ENCODE data around the gene CRACDL. TPM values are rescaled to one million over a fixed set of nuclear protein-coding genes. Genes with fewer than 3 reads are reported as not detected.

The CRACDL gene
- total RNA-seq, 4 donors from 2014 or later = 10.9 to 22.6 (median 14.0) TPM

DNA sequence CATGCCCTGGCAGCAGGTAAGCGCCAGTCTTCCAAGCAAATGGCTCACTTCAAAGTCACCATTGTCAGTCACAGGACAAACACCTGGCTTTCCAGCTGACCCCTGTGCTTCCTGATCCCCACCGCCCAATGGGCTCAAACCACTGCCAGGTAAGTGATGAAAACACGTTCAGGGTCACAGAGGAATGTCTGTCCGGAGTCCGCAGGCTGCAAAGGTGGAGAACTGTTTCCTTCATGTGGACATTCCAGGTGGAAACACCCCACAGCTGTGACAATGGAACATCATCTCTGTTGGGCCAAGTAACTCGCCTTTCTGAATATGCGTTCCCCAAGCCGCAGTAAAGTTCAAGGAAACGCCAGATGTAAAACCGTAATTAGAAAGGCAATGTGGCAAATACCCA lies 86.0 kb downstream of the CRACDL start:
- TF ChIP-seq, protein P1, sequence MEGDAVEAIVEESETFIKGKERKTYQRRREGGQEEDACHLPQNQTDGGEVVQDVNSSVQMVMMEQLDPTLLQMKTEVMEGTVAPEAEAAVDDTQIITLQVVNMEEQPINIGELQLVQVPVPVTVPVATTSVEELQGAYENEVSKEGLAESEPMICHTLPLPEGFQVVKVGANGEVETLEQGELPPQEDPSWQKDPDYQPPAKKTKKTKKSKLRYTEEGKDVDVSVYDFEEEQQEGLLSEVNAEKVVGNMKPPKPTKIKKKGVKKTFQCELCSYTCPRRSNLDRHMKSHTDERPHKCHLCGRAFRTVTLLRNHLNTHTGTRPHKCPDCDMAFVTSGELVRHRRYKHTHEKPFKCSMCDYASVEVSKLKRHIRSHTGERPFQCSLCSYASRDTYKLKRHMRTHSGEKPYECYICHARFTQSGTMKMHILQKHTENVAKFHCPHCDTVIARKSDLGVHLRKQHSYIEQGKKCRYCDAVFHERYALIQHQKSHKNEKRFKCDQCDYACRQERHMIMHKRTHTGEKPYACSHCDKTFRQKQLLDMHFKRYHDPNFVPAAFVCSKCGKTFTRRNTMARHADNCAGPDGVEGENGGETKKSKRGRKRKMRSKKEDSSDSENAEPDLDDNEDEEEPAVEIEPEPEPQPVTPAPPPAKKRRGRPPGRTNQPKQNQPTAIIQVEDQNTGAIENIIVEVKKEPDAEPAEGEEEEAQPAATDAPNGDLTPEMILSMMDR (IDR thresholded peaks at IDR 0.05) = no peak
- TF ChIP-seq POLR2A (IDR thresholded peaks at IDR 0.05) = no peak
- WGBS, 2 donors = 72 to 93% methylated on average over 10 of the region's 10 CpGs
- no peak for DNase-seq (ENCODE audit: low spot score in 2 of 2)
- no peak overlapping the region for H3K4me3 ChIP-seq (ENCODE audit: low read depth, poor library complexity, severe bottlenecking)
- intact Hi-C loops (cut with DNase I; ENCODE audit: low total_unique reads) = no loop called here

DNA sequence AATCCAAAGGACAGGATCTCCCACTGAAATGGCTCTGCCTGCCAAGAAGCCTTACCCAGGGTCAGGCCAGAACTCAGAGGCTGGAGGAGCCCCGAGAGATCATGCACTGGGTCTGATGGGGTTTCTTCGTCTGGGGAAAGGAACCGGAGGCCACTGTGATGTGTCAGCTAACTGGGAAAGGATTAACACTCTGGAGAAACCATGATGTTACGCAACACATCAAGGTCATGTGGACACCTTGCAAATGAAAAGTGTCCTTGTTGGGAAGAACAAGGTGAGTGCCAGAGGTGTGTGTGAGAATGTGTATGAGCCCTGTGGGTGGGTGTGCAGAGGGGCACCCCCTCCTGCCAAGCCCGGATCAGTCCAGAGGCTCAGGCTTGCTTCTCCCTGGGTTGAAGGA lies 86.9 kb downstream of the CRACDL start:
- 85 to 87% methylated on average over 5 of the region's 5 CpGs for WGBS, 2 donors
- no peak overlapping the region for H3K4me3 ChIP-seq (ENCODE audit: low read depth, poor library complexity, severe bottlenecking)
- intact Hi-C loops (cut with DNase I; ENCODE audit: low total_unique reads) = no loop called here
- no peak for TF ChIP-seq POLR2A (IDR thresholded peaks at IDR 0.05)
- TF ChIP-seq, protein P1 (IDR thresholded peaks at IDR 0.05) = no peak
- DNase-seq (ENCODE audit: low spot score in 2 of 2) = no peak

DNA sequence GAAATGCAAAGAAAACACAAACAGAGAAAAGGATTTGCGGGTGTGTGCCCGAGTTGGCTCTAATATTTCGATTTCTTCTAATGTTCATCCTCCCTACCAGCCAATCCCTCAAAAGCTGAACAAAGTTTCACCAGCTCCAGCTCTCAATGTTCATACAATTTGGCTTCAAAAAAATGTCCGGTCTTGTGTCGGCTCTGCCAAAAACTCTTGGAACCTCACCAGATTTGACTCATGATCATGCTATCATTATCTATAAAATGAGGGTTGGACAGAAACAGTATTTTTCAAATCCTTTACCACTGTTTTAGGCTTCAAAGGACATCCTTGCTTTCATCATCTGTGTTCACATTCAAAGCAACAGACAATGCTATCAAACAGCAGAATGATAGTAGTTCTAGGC lies 88.2 kb downstream of the CRACDL start:
- no peak for DNase-seq (ENCODE audit: low spot score in 2 of 2)
- intact Hi-C loops (cut with DNase I; ENCODE audit: low total_unique reads) = no loop called here
- no peak overlapping the region for H3K4me3 ChIP-seq (ENCODE audit: low read depth, poor library complexity, severe bottlenecking)
- TF ChIP-seq, protein P1 (IDR thresholded peaks at IDR 0.05) = no peak
- TF ChIP-seq POLR2A (IDR thresholded peaks at IDR 0.05) = no peak
- 53 to 67% methylated on average over 5 of the region's 5 CpGs for WGBS, 2 donors

DNA sequence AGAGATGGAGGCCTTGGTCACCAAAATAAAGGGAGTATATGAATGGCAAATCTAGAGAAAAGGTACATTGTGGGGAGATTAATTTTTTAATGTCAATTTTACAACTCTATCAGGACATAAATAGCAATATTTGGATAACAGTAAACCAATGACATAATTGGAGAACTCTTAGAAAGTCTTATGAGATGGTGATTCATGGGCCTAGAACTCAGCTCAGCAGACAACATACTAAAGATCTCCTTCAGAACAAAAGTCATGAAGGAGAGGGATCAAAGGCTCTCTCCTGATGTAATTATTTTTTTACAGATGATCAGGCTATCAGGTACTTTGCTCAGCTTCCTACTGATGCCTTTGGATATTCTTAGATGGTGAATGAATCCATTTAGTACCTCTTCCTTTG lies 90.0 kb downstream of the CRACDL start:
- TF ChIP-seq, protein P1 (IDR thresholded peaks at IDR 0.05) = no peak
- no peak for TF ChIP-seq POLR2A (IDR thresholded peaks at IDR 0.05)

DNA sequence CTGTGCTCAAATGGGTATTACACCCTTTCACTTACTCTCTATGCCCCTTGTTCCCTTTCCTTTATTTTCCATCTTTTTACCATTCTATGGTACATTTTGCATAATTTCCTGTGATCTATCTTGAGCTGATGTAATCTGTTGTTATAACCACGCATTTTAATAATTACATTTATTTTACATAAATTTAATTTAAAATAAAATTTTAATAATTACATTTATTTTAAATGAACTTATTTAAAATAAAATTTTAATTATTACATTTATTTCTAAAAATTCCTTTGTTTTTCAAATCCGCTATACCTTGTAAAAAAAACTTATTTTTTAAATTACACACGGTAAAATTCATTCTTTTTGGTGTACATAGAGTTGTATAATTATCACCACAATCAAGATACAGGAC lies 93.9 kb downstream of the CRACDL start:
- 63 to 88% methylated on average over 3 of the region's 3 CpGs for WGBS, 2 donors
- DNase-seq (ENCODE audit: low spot score in 2 of 2) = no peak
- TF ChIP-seq POLR2A (IDR thresholded peaks at IDR 0.05) = no peak
- TF ChIP-seq, protein P1 (IDR thresholded peaks at IDR 0.05) = no peak
- no peak overlapping the region for H3K4me3 ChIP-seq (ENCODE audit: low read depth, poor library complexity, severe bottlenecking)
- intact Hi-C loops (cut with DNase I; ENCODE audit: low total_unique reads) = no loop called here

More for the DNA sequence above, 90.0 kb downstream of the CRACDL start:
- intact Hi-C loops (cut with DNase I; ENCODE audit: low total_unique reads) = no loop called here
- DNase-seq (ENCODE audit: low spot score in 2 of 2) = no peak
- H3K4me3 ChIP-seq (ENCODE audit: low read depth, poor library complexity, severe bottlenecking) = no peak overlapping the region

DNA sequence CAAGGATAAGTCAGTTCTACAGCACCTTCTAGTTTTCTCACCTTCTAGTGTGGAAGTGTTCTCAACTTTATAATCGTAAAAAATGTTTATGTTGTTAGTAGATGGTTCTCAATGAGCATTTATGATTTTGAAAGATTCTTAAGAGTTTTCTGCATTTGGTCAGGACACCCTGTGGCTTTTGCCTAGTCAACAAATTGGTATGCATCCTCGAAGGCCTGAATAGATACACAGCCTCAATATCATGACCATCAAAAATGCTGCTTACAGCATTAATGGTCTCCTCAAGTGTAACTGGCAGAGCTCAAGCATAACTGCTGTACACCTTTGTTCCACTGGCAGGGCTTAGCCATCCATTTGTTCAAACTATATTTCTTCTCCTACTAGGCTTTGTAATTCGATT lies 96.7 kb downstream of the CRACDL start:
- WGBS, 2 donors = 50 to 72% methylated on average over 3 of the region's 3 CpGs
- no peak overlapping the region for H3K4me3 ChIP-seq (ENCODE audit: low read depth, poor library complexity, severe bottlenecking)
- TF ChIP-seq, protein P1 (IDR thresholded peaks at IDR 0.05) = no peak
- no peak for TF ChIP-seq POLR2A (IDR thresholded peaks at IDR 0.05)
- intact Hi-C loops (cut with DNase I; ENCODE audit: low total_unique reads) = loop anchor here (5.0 kb wide), 1 partner anchor 192 kb away; no protein-coding TSS in a partner anchor
- no peak for DNase-seq (ENCODE audit: low spot score in 2 of 2)
